GM19351 (cell line): ENCODE results near the gene GPR148.
"Not testable (repeated sequence)": the region's sequence is repeated elsewhere in the genome, so short reads cannot be mapped to it uniquely, and the experiment has no call there.

Experiments used
- ATAC-seq: cut with Tn5 transposase; IDR thresholded peaks from one replicate; pipeline ENCODE4 v1.9.1; 2021; ENCODE audit warnings: mild to moderate bottlenecking, moderate library complexity; ENCODE audit not compliant: unreplicated experiment

The GPR148 gene

GRCh38 chr2:130728549-130729316 is at the start of gene GPR148:
Gene GPR148, plus strand, starts transcription at chr2:130729070. Its CDS starts 82 bp downstream, at chr2:130729152.
- ATAC-seq = no peak

- ATAC-seq = peak; percentile 43
Observed at GRCh38 chr2:130692041-130692770, 36.7 kb upstream of the GPR148 start.

GRCh38 chr2:130693474-130693873 is 35.4 kb upstream of the GPR148 start:
- not testable (repeated sequence) for ATAC-seq

- ATAC-seq = not testable (repeated sequence)
Observed at GRCh38 chr2:130703250-130703649, 25.6 kb upstream of the GPR148 start.

- ATAC-seq = not testable (repeated sequence)
Observed at GRCh38 chr2:130714795-130715194, 14.1 kb upstream of the GPR148 start.

GRCh38 chr2:130720036-130720435 is 8.8 kb upstream of the GPR148 start:
- no peak for ATAC-seq

- no peak for ATAC-seq
Observed at GRCh38 chr2:130720528-130720927, 8.3 kb upstream of the GPR148 start.

- ATAC-seq = no peak
Observed at GRCh38 chr2:130724455-130724854, 4.4 kb upstream of the GPR148 start.

- ATAC-seq = no peak
Observed at GRCh38 chr2:130726614-130727180, 2.2 kb upstream of the GPR148 start.

- ATAC-seq = peak; percentile 94
Observed at GRCh38 chr2:130727286-130727924, 1.5 kb upstream of the GPR148 start.

GRCh38 chr2:130728007-130728454 is 839 bp upstream of the GPR148 start:
- ATAC-seq = peak; percentile 29

GRCh38 chr2:130729322-130730299 is 741 bp downstream of the GPR148 start:
- ATAC-seq = no peak

- ATAC-seq = not testable (repeated sequence)
Observed at GRCh38 chr2:130732257-130732656, 3.4 kb downstream of the GPR148 start.

- no peak for ATAC-seq
Observed at GRCh38 chr2:130735200-130735599, 6.3 kb downstream of the GPR148 start.

GRCh38 chr2:130736487-130736886 is 7.6 kb downstream of the GPR148 start:
- ATAC-seq = no peak

GRCh38 chr2:130737592-130737991 is 8.7 kb downstream of the GPR148 start:
- ATAC-seq = no peak

- no peak for ATAC-seq
Observed at GRCh38 chr2:130740671-130741070, 11.8 kb downstream of the GPR148 start.

GRCh38 chr2:130743278-130743677 is 14.4 kb downstream of the GPR148 start:
- ATAC-seq = no peak

GRCh38 chr2:130744287-130745117 is 15.6 kb downstream of the GPR148 start:
- ATAC-seq = no peak
